Ishikawa (cell line): ENCODE measurements around the gene NCOA7.

Experiments used
- CEBPB ChIP-seq: IDR thresholded peaks from 2 replicates; pipeline ENCODE4 v1.6.1; 2012
- CREB1 ChIP-seq: IDR thresholded peaks from 2 replicates; pipeline ENCODE4 v1.6.1; 2012; ENCODE audit warnings: low read depth
- EGR1 ChIP-seq: IDR thresholded peaks from 2 replicates; pipeline ENCODE4 v1.6.1; 2012
- EP300 ChIP-seq: IDR thresholded peaks from 2 replicates; pipeline ENCODE4 v1.6.1; 2012; ENCODE audit warnings: borderline replicate concordance
- FOXM1 ChIP-seq: IDR thresholded peaks from 2 replicates; pipeline ENCODE4 v1.6.1; 2012; ENCODE audit warnings: low read depth, borderline replicate concordance
- MAX ChIP-seq: IDR thresholded peaks from 2 replicates; pipeline ENCODE4 v1.6.1; 2012
- NFIC ChIP-seq: IDR thresholded peaks from 2 replicates; pipeline ENCODE4 v1.6.1; 2012
- RAD21 ChIP-seq: IDR thresholded peaks from 2 replicates; pipeline ENCODE4 v1.6.1; 2012; ENCODE audit warnings: low read depth
- REST ChIP-seq: IDR thresholded peaks from 2 replicates; pipeline ENCODE4 v1.6.1; 2012; ENCODE audit warnings: low read depth, mild to moderate bottlenecking
- TAF1 ChIP-seq: IDR thresholded peaks from 2 replicates; pipeline ENCODE4 v1.6.1; 2012; ENCODE audit warnings: low read depth, mild to moderate bottlenecking
- TCF12 ChIP-seq: IDR thresholded peaks from 2 replicates; pipeline ENCODE4 v1.6.1; 2012; ENCODE audit warnings: low read depth
- TEAD4 ChIP-seq: IDR thresholded peaks from 2 replicates; pipeline ENCODE4 v1.6.1; 2012
- YY1 ChIP-seq: IDR thresholded peaks from 2 replicates; pipeline ENCODE4 v1.6.1; 2012; ENCODE audit warnings: low read depth
- ZBTB7A ChIP-seq: IDR thresholded peaks from 2 replicates; pipeline ENCODE4 v1.6.1; 2012; ENCODE audit warnings: low read depth
- TF ChIP-seq, protein P1 (sequence below): IDR thresholded peaks from 2 replicates; pipeline ENCODE4 v1.6.1; 2012

Gene NCOA7

GRCh38 chr6:125922322-125922860, 131.6 kb downstream of the NCOA7 start:
- TF ChIP-seq CREB1 (no peak), MAX (no peak), ZBTB7A (no peak), EP300 (no peak)

GRCh38 chr6:125923366-125923877, 132.7 kb downstream of the NCOA7 start:
- TF ChIP-seq TEAD4 (no peak), YY1 (no peak), MAX (no peak)

- TF ChIP-seq TAF1 (no peak), CEBPB (no peak), EGR1 (no peak), RAD21 (no peak), REST (no peak), ZBTB7A (no peak), NFIC (no peak), YY1 (no peak)
- TF ChIP-seq, protein P1, sequence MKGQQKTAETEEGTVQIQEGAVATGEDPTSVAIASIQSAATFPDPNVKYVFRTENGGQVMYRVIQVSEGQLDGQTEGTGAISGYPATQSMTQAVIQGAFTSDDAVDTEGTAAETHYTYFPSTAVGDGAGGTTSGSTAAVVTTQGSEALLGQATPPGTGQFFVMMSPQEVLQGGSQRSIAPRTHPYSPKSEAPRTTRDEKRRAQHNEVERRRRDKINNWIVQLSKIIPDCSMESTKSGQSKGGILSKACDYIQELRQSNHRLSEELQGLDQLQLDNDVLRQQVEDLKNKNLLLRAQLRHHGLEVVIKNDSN: no peak
Observed at GRCh38 chr6:125924169-125924568, 133.4 kb downstream of the NCOA7 start.

DNA sequence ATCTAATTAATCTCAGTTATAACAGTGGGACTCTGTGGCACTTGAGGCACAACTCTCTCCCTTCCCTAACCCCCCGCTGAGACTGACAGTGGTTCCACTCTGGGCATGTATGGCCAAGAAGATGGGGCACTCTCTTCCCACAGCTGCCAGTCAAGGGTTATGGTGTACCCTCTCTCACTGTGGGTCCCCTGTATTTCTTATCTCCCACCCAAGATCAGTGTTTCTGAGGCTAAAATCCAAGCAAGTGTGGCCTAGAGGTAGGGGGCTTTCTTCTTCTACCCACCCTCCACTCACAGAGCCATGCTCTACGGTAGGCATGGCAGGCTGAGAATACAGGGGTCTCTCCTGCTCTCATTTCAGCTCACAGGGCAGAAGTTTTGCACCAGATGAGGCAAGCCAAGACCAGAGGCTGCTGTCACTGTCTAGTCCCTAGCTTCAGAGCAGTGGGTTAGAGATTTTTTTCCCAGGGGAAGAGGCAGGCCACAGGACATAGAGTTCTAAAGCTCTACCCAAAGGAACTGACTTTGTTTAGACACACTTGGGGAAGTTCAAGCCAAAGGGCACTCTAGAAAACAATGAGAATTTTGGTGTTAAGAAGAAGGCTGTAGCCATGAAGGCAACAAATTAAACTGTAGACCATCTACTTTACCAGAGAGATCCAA, 134.1 kb downstream of the NCOA7 start:
- TF ChIP-seq TEAD4 (no peak), EP300 (no peak), CEBPB (no peak), YY1 (no peak), ZBTB7A (no peak), RAD21 (no peak)

- TF ChIP-seq, protein P1: no peak
- no peak for TF ChIP-seq CREB1
- TF ChIP-seq EP300: no peak
- no peak for TF ChIP-seq CEBPB
- TF ChIP-seq TCF12: no peak
- no peak for TF ChIP-seq TEAD4
- TF ChIP-seq REST: no peak
- no peak for TF ChIP-seq MAX
- no peak for TF ChIP-seq NFIC
Observed at GRCh38 chr6:125926711-125927110, 136.0 kb downstream of the NCOA7 start.

GRCh38 chr6:125927761-125928160, 137.0 kb downstream of the NCOA7 start:
- TF ChIP-seq ZBTB7A (no peak), CEBPB (no peak), TEAD4 (no peak), EP300 (no peak), FOXM1 (no peak), CREB1 (no peak), EGR1 (no peak), TAF1 (no peak), NFIC (no peak), RAD21 (no peak), YY1 (no peak), TCF12 (no peak), REST (no peak), MAX (no peak)
- TF ChIP-seq, protein P1: no peak
